GM19025 (cell line): Measurements from ENCODE around the gene MEX3C.

Experiments
- ATAC-seq: cut with Tn5 transposase; IDR thresholded peaks from one replicate; pipeline ENCODE4 v1.9.1; 2021; ENCODE audit warnings: mild to moderate bottlenecking, low read depth, moderate library complexity; ENCODE audit not compliant: unreplicated experiment

The MEX3C gene

DNA sequence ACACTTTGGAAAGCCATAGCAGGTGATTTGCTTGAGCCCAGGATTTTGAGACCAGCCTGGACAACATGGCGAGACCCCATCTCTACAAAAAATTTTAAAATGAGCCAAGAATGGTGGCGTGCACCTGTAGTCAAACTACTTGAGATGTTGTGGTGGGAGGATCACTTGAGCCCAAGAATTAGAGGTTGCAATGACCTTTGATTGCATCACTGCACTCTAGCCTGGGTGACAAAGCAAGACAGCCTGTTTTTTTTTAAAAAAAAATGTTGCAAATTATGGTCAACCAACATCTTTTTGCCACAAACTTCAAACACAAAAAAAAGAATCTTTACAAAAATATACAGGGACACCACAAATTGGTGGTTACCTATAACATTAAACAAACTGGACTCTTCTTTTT is 40.3 kb downstream of the MEX3C start:
- no peak for ATAC-seq

DNA sequence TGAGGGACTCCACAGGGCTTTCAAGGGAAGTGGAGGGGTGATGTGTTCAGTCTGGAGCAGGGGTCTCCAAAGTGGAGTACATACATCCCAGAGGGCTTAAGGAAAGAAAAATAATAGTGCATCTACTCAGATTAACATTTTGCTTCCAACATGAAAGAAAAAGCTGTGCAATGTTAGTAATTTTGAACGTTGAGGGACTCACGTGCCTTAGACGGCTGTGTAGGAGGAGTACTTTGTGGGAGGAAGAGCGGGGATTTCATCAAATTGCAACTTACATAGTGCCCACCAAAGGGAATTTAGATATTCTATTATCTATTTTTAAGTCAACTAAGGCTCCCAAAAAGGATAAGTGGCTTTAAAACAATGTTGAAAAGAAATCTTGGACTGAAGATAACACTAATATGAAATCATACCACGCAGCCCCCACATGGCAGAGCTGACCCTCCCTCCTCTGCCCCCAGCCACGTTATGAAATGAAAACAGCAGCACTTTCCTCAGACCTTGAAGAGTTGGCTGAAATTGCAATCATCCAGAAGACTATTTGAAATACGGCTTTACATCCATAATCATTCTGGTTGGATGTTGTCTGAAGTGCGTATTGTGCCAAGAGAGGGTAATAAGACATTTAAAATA is 42.9 kb downstream of the MEX3C start:
- no peak for ATAC-seq

DNA sequence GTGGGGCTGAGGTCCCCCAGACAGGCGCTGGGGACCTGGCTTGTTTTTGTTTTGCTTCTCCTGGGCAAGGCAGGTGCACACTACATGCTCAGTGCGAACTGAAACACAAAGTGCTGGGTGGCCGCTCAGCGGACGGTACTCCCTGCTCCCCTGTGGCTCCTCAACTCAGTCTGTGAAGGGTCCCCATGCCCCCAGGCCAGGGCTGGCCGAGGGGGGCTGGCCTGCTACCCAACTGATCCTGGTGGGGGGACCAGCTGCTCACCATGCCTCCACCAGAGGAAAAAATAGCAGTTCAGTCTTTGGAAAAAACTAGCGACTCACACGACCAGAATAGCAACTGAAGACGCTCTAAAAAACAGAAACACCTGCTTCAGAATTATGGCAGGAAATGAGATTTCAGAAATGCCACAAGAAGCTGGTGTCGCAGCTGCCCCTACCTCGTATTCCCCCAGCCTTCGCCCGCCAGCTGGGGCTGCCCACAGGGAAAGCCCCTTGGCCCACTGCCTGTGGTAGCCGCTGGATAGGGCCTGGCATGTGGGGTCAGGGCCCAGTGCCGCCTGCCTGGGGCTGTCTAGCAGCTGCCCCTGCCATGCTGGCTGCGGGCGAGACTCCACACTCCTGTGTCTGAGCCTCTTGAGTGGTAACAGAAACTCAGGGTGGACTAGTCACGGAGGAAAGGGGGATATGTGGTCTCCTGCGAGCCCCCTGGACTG is 43.7 kb downstream of the MEX3C start:
- ATAC-seq = peak; percentile 73

DNA sequence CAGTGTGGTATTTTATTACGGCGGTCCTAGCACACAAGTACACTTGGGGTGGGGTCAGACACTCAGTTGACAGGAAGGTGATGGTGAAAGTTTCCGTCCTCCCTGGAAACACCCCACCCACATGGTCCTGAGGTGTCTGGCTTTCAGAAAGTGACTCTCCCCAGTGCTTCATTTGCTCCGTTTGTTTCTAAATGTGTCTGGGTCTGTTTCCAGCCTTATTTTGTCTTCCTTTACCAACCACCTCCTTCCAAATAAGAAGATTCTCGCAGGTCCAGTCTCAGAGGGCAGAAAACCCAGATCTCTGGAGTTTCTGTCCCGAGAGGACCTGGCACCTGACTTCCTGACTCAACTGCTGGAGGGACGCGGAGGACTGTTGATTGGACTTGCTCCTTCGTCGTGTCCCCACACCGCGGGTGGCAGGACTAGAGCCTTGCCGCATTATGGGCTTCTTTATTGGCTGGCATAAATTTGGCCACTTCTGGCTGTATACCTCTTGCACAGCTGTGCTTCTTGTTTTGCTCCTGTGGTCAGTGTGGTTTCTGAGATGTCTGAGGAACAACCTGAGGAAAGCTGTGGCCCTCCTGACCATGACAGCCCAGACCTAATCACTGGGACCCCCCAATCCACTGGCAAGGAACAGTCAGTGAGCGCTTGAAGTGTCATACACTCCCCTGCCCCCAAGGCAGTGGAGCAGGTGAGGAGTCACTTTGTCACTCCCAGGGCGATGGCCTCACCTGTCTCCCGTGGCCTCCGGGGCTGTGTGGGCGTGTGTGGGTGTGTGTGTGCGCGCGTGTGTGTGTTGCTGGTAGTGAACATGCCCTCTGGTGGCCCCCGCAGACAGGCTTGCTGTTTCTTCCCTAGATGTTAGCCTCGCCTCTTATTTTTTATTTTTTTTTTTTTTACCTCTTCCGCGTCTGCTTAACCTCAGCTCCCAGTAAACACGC is 45.6 kb downstream of the MEX3C start:
- peak; percentile 17 for ATAC-seq

DNA sequence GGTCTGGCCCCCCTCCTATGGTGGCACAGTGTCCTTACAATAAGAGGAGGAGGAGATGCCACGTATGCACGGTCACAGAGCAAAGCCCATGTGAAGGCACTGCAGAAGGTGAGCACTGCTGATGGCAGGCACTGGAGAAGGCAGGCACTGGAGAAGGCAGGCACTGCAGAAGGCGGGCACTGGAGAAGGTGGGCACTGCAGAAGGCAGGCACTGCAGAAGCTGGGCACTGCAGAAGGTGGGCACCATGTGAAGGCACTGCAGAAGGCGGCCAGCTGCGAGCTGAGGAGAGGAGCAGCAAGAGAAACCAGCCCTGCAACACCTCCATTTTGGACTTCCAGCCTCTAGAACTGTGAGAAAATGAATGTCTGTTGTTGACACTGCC is 46.3 kb downstream of the MEX3C start:
- ATAC-seq = no peak

DNA sequence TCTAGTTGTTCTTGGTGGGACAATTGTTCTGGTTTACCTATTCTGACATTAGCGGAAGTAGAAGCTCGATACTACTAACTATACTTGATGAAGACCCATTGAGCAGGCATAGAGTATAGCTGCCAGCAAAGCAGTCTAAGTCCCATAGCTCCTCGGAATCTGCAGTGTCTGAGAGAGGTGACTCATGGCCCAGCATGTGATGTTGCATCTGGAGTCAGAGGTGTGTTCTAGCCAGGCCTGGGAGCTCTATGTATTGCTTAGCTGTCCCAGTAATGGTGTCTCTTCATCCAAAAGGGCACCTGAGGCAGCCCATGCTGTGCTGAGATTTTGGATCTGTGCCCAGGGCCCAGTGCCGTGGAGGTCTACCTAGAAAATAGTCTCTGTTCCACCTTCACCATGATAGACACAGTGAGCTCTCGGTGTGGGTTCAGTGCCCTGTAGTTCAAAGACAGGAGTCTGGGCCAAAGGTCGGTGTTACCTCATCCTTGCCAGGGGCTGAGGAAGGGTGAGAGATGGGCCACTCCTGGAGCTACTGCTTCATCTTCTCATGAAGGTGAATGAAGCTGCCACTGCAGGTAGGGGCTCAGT is 47.3 kb downstream of the MEX3C start:
- ATAC-seq = no peak

DNA sequence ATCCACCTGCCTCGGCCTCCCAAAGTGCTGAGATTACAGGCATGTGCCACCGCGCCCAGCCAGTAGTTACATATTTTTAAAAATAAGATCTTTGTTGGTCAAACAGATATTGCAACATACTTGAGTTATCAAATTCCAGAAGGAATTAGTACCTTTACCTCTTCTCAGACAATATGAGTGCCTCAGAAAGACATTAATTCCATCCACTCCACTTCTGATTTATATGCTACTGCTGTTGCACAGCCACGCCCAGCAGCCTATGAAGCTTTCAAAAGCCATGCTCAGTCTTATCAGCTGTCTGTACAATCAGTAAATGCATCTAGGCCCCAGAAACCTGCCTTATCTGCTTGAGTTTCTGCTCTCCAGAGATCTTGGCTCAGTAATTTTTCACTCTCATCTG is 47.8 kb downstream of the MEX3C start:
- ATAC-seq = no peak

DNA sequence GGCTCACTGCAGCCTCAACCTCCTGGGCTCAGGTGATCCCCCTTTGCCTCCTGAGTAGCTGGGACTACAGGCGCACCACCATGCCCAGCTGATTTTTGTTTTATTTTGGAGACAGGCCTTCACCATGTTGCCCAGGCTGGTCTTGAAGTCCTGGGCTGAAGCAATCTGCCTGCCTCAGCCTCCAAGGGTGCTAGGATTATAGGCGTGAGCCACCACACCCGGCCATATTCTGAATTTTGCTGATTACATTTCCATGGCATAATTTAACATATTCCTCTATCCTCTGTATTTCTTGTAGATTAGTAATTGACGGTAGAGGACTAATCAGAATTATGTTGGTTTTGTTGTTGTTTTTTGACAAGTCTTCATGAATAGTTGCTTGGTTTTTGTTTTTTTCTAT is 50.6 kb downstream of the MEX3C start:
- no peak for ATAC-seq

DNA sequence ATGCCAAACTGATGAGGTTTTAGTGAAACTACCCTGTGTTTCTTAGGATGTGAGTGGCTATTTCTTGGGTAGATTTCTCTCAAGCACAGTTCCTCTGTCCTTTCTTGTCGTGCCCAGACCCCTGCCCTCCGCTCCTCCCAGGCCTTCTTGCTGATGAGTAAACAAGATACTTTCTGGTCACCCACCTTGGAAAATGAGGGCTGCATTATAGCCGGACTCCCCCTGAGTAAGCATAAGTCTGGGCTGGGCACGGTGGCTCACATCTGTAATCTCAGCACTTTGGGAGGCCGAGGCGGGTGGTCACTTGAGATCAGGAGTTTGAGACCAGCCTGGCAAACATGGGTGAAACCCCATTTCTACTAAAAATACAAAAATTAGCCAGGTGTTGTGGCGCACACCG is 58.5 kb downstream of the MEX3C start:
- no peak for ATAC-seq

DNA sequence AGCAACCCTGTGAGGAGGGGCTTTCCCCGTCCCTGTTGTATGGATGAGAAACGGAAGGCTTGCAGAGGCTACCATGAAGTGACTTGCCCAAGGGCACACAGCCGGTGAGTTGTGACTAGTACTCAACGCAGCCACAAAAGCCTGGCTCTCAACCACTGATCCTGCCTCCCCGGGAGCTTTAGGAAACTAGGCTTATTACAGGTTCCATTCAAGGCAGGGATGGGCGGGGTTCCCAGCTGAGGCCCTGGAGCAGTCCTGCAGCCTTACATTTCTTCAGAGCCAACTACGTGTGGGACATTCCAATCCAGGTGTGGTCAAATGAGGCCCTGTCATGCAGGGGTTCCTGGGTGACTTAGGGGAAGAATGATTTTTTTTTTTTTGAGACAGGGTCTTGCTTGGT is 59.6 kb downstream of the MEX3C start:
- no peak for ATAC-seq

DNA sequence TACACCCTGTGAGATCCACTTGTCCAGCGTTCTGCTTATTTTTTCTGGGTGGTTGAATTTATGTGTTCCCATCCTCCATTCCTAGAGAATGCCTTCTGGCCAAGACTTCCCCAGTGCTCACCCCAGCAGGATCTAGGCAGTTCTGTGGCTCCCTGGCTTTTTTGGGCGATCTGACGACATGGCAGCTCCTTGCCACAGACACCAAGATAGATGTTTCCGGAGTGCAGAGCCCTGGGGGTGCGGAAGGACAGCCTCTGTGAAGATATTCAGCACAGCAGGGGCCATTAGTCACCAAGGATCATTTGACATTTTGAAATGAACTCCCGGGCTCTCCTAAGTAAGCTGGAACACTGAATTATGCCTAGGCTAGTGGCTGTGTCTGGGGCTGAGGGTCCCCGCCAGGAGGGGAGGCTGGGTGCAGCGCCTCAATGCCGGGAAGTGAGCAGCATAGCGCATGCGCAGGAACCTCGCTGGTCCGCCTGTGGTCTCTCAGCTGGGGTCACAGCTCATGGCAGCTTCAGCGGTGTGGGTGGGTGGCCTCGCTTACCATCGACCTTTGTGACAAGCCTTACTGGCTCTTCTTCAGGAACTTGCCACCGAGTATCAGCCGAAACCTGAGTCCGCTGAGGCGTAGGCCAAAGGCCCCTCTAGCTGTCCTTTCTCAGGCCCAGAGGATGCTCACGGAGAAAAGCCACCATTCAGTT is 60.3 kb downstream of the MEX3C start:
- no peak for ATAC-seq

DNA sequence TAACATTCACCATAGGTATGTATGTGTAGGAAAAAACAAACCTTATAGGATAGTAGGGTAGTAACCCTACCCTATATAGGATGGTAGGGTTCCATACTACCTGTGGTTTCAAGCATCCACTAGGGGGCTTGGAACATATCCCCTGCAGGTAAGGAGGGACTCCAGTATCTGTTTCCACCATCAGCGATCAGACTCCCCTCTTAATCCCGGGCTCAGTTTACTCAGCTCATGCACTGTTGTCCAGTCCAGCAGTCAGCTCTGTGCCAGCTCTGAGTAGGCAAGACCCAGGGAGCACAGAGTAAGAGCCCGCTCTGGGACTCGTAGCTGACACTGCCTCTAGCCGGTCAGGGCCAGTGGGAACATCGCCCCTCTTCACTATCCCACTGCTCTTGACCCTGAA is 61.7 kb downstream of the MEX3C start:
- no peak for ATAC-seq

DNA sequence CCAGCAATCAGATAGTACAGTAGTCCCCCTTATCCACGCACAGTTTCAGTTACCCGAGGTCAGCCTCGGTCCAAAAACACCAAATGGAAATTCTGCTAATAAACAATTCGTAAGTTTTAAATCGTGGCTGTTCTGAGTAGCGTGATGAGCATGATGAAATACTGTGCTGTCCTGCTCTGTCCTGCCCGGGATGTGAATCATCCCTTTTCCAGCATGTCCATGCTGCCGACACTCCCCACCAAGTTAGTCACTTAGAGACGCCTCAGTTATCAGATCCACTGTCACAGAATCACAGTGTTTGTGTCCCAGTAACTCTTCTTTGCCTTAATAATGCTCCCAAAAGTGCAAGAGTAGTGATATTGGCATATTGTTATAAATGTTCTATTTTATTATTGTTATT is 62.1 kb downstream of the MEX3C start:
- no peak for ATAC-seq

DNA sequence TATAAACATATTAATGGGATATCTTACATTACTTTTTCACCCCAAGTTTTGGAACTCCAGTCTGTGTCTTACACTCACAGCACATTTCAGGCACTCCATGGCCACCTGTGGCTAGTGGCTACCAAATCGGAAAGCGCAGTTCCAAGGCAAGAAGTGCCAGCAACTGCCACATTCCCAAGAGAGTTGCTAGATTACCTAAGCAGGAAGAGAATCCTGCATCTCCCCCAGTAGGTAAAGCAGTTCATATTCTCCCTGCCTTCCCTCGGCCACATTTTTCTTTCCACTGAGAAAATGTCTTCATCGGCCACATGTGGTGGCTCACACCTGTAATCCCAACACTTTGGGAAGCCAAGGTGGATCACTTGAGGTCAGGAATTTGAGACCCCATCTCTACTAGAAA is 62.8 kb downstream of the MEX3C start:
- ATAC-seq = no peak

DNA sequence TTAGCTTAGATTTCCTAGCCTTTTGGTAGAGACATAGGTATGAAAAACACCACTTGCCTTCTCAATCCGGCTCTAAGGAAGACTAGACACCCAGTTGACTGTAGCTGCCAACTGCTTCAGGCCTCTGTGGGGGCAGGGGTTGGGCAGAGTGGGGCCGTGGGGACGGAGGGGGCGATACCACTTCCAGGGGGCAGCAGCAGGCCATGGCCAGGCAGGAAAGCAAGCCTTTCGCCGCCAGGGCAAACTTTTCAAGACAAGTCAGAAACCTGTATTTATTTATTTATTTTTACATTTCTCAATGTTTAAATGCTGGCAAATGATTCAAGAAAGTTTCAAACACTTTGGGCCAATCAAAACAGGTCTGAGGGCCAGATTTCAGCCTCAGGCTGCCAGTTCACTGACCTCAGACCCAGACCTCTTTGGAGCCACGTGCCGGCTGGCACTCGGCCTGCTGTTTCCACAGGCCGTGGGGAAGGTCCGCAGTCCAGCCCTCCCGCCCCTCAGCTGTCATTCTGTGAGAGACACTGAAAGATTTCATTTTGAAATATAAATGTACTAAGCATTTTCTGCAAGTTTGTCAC is 63.8 kb downstream of the MEX3C start:
- ATAC-seq = no peak

DNA sequence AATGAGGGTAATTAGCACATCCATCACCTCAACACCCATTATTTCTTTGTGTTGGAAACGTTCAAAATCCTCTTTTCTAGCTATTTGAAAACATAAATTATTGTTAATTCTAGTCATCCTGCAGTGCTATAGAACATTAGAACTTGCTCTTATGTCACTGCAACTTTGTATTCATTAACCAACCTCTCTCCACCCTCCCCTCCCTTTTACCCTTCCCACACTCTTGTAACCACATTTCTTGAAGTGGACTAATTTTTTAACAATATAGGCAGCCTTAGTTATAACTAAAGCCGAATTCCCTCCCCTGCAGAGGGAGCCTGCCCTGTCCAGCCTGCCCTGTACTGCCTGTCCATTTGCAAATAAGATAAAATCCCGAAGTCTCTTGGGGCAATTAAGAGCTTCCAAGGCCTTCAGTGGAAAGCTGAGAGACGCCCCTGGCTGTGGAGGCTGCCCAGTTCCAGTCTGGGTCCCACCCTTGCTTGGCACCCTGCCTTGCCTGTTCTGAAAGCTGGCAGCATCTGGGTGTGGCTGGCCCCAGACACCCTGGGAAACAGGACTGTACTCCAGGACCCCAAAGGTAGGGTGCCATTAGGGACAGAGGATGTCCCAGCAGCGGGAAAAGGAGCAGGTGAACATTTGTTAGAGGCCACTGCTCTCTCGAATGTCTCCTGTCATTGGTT is 65.1 kb downstream of the MEX3C start:
- no peak for ATAC-seq

DNA sequence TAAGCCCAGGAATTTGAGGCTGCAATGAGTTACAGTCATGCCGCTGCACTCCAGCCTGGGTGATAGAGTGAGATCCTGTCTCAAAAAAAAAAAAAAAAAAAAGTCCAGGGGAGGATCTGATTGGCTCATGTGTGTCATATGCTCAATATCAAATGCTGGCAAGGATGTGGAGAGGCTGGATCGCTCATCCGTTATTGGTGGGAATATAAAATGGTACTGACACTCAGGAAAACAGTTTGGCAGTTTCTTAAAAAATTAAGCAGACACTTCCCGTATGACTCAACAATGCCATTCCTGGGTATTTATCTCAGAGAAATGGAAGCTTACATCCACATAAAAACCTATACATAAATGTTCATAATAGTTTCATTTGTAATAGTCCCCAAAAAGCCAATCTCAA is 68.9 kb downstream of the MEX3C start:
- no peak for ATAC-seq

DNA sequence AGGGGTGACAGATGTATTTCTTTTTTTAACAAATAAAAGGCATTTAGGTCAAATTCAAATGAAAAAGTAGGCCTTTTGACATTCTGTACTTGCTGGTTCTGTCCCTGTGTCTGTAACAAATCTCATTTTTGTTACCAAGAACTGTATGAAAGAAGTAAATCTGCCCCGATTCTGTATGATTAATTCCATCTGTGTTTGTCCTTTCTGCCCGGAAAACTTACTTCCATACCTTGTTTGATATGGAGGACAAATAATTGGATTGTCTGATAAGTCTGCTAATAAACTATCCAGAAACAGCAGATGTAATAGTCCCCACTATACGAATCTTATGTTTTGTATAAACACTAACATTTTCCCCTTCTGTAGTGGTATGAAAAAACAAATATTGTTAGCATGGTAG is 69.8 kb downstream of the MEX3C start:
- no peak for ATAC-seq

DNA sequence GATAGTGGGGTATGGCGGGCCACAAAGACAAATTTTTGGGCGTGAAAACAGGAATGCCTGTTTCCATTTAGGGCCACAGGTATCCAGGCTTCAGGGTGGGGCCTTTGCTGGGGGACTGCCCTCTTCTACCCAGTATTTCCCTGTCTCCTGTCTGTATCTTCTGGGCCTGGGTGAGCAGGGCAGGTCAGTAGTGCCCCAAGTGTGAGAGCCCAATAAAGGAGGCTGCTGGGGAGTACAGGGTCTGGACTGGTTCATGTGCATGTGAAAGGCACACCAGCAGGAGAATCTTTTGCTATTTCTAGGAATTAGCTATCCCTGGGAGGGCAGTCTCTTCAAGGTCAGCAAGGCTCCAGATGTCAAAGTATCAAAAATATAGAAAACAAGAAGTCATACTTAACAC is 71.5 kb downstream of the MEX3C start:
- ATAC-seq = no peak
